SKM-1 (cell line): ENCODE data around the gene OR9A2.

Source experiments
- DNase-seq: peaks from one replicate; lab custom pipeline; 2025; ENCODE audit not compliant: unreplicated experiment; lab: John Stamatoyannopoulos, UW

Gene OR9A2, protein sequence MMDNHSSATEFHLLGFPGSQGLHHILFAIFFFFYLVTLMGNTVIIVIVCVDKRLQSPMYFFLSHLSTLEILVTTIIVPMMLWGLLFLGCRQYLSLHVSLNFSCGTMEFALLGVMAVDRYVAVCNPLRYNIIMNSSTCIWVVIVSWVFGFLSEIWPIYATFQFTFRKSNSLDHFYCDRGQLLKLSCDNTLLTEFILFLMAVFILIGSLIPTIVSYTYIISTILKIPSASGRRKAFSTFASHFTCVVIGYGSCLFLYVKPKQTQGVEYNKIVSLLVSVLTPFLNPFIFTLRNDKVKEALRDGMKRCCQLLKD

DNA sequence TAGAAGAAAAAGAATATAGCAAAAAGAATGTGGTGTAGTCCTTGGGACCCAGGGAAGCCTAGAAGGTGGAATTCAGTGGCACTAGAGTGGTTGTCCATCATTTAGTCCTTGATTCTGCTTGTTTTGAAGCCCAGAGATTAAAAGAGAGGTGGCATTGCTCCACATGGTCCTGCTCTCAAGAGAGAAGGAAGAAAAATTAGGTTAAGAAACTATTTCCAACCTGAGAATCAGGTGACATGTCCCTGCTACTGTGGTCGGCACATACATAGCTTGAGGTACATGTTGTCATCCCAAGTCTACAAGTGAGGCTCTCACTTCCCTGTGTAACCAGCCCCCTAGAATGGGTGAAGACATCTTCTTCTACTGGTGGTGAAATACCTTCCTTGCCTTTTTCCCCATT is at the start of gene OR9A2:
Gene OR9A2 (minus strand): TSS at position 101 of the 400 bp plus-strand sequence. CDS start 0 bp downstream, at position 101.
- no peak for DNase-seq

DNA sequence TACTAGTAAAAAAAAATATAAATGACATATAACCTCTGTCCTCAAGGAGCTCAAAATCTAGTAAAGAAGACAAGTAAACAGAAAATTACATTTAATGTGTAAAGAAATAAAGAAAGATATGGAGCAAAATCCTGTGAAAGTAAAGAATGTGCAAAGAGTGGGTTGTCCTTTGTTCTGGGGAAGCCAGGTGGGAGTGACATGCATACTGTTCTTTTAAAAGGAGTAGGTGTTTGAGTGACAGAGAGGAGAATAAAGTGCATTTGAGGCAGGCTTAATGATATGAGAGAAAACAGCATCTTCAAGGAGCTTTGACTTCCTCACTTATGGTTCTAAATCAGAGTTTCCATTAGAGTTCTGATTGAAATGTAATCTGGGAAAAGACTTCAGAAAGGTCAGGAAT is 47.2 kb upstream of the OR9A2 start:
- DNase-seq: no peak

DNA sequence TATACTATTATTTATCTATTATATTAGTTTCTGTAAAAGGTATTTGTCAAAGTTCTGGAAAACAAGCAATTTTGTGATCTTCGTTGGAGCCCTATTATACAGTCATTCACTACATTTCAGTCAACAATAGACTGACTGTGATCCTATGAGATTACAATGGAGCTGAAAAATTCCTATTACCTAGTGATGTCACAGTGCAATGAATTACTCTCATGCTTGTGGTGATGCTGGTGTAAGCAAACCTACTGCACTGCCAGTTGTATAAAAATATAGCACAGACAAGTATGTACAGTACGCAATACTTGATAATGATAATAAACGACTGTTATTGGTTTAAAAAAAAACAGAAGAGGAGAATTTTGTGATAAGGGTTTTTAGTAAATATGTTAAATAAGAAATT is 46.6 kb upstream of the OR9A2 start:
- no peak for DNase-seq

DNA sequence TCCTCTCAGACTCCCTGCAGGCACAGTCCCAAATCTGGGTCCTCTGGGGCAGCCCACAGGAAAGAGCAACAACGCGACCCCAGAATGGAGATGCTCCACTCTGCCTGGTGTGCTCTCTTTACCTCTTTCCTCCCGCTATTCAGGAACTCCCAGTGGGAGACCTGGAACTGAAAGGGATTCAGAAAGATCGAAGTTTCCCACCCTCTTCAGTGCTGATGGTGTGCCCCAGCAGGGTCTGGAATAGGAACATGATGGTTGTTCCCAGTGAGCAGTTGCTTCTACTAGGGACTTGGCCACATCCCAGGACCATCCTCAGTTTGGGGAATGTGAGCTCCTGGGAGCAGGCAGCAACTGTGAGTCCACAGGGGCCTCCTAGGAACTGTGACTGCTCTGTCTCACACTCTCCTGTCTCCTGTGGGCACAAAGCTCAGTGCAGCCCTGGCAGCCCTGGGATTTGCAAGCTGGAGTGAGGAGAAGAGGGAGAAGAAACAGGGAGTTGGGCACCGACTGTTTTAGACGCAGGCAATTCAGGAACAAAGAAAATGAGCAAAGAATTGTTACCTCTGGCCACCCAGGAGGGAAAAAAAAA is 43.1 kb upstream of the OR9A2 start:
- no peak for DNase-seq

DNA sequence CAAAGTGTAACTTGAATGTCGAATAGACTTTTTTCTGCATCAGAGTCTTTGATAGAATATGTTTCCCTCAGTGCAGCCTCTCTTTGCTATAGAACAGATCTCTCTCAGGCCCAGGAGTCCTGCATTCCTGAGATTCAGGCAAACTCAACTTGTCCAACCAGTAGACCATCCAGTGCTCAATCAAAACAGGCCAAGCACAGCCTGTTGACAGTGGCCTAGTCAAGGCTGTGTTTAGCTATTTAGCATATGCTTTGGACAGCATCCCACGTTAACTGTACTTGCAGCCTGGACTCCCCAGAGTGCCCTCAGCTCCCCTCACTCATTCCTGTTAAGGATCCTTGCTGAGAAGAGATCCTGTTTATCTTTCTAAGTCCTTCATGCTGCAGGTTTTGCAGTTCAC is 41.5 kb upstream of the OR9A2 start:
- no peak for DNase-seq

DNA sequence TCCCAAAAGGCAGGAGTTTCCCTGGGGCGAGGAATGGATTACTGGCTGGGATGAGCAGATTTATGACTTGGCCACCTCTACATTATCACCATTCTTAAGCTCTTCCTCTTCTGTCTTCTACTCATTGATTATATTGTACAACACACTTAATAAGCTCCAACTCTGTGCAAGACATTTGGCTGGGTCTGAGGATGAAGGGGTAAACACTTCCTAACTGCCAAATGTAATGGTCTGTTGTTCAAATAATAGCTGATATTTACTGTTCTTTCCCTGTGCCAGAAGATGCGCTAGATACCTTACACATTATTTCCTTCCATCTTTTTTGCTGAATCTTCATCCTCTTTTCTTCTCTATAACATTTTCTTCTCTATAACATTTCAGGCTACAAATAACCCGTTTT is 36.8 kb upstream of the OR9A2 start:
- DNase-seq: no peak

DNA sequence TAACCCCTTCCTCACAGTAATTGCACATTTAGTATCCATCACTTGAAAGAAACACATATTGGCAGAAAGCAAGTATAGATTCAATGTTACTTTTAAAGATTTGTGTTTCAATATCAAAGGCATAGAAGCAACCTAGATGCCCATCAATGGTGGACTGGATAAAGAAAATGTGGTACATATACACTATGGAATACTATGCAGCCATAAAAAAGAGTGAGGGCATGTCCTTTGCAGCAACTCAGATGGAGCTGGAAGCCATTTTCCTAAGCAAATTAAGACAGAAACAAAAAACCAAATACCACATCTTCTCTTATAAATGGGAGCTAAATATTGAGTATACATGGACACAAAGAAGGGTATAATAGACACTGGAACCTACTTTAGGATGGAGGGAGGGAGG is 28.8 kb upstream of the OR9A2 start:
- no peak for DNase-seq

DNA sequence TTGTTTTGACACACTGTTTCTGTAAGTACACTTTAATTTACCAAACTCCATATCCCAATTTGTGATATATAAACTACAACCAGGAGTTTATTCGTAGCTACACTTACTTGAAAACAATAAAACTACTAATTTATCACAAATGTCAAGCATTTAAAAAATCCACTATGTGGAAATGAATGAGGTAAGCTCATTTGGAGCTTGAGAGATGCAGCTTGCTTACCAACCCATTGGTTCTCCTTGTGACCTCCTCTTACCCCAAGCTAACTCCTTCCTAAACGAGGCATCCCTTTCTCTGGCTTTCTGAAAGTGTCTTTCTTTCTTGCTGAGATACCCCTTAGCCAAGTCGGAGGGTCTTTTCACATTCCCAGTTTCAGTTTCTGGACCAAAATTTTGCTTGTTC is 27.7 kb upstream of the OR9A2 start:
- DNase-seq: no peak

DNA sequence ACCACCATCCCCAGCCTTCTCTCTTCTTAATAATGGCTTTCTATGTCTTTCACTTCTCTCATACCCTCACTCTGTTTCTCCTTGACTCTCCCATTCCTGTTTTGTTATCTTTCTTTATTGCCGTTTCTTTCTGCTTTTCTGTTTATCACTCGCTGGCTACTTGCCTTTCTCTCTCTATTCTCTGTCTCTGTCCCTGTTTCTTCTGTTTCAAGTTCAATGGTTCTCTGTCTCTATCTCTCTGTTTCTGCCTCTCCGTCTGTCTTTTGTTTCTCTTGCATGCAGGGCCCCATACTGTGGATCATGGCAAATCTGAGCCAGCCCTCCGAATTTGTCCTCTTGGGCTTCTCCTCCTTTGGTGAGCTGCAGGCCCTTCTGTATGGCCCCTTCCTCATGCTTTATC is 25.1 kb upstream of the OR9A2 start, which contains the start of gene OR6V1:
Gene OR6V1 (plus strand): TSS at position 301 of the 400 bp plus-strand sequence. CDS start 0 bp downstream, at position 301.
- DNase-seq: no peak

DNA sequence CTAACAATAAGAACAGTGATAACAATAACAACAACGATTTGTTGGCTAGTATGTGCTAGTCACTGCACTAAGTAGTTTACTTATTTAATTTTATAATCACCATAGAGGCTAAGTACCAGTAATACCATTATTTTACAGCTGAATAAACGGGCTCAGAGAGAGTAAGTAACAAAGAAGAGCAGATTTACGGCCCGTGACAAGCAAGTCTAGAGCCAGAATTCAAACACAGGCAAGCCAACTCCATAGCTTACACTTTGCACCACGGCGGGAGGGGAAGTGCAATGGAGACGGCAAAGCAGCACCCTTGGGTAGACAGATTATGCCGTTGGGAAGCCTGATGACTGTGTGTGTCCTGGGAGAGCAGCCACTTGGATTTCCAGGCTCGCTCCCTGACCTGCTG is 24.0 kb upstream of the OR9A2 start:
- DNase-seq: no peak

DNA sequence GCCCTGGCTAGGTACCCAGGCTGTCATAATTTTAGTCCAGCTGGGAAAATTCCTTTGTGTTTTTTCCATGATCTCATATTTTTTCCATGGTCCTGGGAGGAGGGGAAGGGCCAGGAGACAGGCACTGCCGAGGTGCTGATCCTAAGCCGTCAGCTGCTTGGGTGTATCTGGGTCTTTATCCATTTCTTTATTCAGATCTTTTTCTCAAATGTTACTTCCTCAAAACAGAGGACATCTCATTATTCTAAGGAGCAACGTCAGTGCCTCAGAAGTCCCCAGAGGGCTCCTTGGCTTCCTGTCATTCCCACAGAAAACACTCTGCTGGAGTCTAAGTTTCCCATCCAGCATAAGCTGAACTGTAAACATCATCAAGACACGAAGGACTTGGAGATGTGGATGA is 22.4 kb upstream of the OR9A2 start:
- DNase-seq: no peak

DNA sequence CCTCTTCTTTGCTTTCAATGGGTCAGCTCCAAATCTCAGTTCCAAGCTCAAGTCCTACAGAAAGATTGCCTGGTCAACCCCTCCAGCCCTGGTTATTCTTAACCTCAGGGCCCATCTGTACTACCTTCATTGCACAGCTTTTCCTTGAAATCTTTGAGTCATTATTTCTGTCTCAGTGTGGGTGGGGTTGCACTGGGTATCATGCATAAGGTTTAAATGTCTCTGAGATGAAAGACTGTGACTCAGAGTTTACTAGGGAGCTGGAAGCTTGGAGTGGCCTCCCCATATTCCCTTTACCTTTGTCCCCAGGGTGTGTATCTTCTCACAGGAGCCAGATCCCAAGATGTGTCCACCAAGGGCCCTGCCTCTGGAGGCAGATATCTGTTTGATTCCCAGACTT is 21.9 kb upstream of the OR9A2 start:
- no peak for DNase-seq

DNA sequence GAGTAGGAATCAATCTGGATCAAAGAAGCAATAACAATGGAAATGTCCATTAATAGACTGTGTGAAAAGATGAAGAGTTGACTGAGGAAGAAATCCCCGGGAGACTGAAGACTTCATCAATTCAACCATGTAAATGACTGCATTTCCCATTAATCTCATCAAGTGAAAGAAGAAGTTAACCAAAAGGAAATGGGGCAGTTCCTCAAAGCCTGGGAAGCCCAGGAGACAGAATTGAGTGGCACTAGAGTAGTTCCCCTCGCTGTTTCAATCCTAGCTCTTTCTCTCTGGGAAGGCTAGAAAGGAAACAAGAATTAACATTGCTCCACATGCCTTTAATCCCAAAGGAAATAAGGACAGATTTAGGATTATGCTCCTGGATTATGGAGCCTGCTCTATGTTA is 20.4 kb upstream of the OR9A2 start:
- no peak for DNase-seq

DNA sequence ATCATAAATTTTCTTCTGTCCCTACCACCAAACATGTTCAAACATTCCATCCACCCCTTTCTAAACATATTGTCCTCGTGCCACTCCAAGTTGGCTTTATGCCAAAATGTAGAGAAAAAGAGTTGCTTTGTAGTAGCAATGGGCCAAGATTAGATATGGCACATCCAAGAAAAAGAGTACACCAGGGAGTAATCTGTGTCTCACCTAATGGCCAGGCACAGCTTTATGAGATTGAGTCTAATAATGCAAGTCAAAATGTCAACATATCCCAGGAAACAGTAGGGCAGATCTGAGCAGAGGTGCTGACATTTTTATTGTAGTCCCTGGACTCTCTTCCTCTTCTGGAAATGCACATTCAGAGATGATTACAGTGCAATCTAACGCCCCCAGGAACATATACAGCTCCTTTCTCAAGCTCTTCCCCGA is 19.5 kb upstream of the OR9A2 start:
- DNase-seq: no peak

DNA sequence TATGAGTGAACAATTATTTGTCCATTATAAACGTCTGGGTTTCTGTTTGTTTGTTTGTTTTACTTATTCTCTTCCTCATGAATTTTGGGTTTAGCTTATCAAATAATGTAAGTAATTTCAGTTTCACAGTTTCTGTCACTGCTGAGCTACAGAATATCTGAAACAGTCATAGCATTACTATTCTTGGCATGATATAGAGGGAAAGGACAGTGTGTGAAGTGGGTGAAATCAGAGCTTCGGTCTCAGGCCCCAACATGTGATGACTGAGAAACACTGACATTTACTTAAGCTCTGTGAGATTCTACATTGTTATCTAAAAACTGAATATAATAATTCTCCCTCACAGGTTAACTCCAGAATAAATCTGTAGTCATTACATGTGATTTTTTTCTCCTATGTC is 16.5 kb upstream of the OR9A2 start:
- no peak for DNase-seq

DNA sequence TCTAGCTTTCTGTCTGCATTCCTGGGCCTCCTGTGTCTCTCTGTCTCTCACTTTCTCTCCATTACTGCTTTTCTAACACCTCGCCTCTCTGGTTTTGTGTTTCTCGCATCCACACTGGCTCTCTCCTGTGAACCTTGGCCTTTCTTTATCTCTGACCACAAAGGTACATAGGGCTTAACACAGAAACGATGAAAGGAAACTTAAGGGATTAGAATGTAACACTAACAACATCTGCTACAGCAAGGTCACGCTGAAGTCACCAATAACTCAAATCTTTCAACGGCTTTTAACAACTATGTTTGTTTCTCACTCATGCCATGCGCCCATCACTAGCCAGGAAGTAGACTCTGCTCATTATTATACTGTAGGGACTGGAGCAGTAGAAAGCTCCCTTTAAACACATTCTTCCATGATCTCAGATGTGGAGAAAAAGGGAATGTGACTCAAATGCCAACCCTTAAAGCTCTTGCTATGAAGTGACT is 15.9 kb upstream of the OR9A2 start:
- DNase-seq: no peak

DNA sequence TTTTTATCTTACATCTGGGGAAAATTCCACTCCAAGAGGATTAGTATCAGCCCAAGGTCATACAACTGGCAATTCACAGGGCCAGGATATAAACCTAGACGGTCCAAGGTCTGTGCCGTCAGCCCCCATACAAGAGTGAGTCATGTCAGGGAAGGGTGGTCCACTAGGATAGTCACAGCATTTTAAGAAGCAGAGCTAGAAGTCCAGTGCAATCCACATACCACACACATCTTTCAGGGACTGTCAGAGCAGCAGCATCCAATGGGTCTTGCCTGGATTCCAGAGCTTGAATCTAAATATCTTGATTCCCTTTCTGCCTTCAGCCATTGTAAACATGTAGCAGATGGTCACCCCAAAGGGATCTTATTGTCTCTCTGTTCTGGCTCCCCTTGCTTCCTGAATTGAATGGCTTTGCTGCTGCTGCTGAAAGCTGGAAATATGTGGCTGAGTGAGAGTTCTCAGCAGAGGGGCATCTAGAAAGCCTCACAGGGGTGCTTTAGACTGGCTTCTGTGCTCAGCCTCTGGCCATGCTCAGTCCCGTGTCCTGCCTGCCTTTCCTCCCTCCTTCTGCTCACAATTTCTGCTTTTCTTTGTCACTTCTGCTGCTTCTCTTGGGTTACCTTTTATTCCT is 15.3 kb upstream of the OR9A2 start:
- no peak for DNase-seq

DNA sequence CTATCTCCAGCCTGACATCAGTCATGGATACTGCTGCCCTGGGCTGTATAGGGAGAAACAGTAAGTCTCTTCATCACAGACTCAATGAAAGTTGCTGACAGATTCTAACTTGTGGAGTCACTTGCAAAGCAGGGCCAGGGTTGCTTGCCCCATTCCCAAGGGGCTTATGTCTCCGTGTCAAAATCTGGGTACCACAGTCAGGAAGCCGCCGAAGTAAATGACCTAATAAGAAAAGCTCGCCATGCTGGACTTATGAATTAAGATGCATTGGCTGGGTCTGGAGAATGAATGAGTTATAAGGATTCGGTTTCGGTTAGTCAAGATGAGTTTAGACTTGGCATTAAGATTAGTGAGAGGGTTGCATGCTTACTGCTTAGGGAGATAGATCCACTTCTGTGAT is 14.4 kb upstream of the OR9A2 start:
- DNase-seq: no peak

DNA sequence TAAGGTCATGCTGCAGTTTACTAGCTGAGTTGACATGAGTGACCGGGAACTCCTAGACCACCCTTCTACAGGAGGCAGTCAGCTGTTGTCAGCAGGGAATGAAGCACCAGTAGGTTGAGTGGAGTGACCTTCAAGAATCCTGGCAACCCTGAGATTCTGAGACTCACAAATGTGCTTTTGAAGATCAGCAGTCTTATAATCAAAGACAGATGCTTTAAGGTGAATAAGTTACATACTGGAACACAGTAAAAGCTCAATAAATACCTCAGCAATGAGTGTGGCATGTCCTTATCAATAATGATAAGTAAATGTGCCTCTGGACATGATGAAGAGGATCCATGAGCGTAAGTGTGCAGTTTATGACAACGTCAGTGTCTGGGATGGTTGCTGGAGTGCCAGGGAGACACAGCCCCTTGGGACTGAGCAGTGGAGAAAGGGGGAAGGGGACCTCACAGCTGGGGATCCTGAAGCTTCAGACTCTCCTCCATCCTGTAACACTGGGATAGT is 13.3 kb upstream of the OR9A2 start:
- DNase-seq: no peak

DNA sequence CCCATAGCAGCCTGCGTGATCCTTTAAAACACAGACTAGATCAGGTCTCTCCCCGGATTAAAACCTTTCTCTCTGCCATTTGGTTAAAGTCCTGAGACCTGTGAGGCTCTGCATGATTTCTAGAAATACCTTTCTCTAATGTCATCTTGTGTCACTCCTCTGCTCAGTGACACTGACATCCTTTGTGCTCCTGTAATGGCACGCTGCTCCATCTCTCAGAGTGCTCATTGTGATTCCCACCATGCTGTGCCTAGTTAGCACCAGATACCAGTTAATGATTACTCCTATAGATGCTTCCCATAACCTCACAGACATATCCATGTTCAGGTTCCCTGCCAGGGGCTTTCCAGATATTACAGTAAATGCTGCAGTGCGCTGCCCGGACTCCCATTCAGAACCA is 11.7 kb upstream of the OR9A2 start:
- no peak for DNase-seq

DNA sequence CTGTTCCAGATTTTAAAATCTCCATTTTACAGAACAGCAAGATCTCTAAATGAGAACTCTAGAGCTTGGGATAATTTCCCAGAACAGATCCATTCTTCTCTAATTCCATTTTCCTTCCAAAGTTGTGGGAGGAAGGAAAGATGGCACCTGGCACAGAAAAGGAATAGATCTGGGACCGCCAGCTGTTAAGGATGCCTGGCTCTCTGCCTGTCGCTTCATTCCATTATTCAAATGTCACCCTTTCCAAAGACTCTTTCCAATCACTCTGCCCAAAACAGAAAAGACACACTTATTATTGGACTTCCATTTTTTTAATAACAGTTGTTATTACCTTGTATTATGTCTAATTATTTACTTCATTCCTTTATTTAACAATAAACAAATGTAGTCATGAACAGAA is 751 bp upstream of the OR9A2 start:
- DNase-seq: no peak

DNA sequence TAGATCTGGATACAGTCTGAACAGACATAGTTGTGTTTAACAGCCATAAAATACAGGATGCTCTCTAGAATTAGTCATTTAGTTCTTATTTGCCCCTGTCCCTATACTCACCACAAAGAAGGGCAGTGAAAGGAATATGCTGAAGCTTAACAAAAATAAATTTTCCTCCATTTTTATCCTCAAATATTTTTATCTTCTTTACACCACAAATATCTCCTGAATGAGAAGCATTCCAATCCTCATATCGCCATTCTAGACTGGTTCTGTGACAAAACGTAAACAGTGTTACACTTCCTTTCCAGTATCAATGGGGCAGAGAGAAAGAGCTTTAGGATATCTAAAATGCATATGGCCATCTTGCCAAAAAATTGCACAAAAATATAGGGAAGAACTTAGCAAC is 1.6 kb downstream of the OR9A2 start:
- no peak for DNase-seq
